ENCODE measurements around the gene SEMA5A. TPM values are rescaled to one million over a fixed set of nuclear protein-coding genes. Genes with fewer than 3 reads are reported as not detected.

Gene SEMA5A
- total RNA-seq, 4 donors from 2014 or later, result 2.4 to 129 (median 10.0) TPM

- Histone ChIP-seq H3K36me3 (no peaks in the 10 kb centered on the region), H3K9me3 (no peaks in the 10 kb centered on the region), H3K27ac (no peak overlapping the region), H3K27me3 (no peaks in the 10 kb centered on the region), H3K4me3 (no peak overlapping the region), H3K4me1 (no peaks in the 10 kb centered on the region)
- TF ChIP-seq POLR2A (IDR thresholded peaks at IDR 0.05), result no peak
- TF ChIP-seq, protein P1, sequence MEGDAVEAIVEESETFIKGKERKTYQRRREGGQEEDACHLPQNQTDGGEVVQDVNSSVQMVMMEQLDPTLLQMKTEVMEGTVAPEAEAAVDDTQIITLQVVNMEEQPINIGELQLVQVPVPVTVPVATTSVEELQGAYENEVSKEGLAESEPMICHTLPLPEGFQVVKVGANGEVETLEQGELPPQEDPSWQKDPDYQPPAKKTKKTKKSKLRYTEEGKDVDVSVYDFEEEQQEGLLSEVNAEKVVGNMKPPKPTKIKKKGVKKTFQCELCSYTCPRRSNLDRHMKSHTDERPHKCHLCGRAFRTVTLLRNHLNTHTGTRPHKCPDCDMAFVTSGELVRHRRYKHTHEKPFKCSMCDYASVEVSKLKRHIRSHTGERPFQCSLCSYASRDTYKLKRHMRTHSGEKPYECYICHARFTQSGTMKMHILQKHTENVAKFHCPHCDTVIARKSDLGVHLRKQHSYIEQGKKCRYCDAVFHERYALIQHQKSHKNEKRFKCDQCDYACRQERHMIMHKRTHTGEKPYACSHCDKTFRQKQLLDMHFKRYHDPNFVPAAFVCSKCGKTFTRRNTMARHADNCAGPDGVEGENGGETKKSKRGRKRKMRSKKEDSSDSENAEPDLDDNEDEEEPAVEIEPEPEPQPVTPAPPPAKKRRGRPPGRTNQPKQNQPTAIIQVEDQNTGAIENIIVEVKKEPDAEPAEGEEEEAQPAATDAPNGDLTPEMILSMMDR (IDR thresholded peaks at IDR 0.05), result no peak
- no peak for DNase-seq
- intact Hi-C loops (cut with DNase I; ENCODE audit: low total_unique reads), result no loop called here
Measured at GRCh38 chr5:9020996-9021395, 524.9 kb downstream of the SEMA5A start.

- no peaks in the 10 kb centered on the region for H3K9me3 ChIP-seq
- no peaks in the 10 kb centered on the region for H3K4me1 ChIP-seq
- no peak for DNase-seq
- H3K36me3 ChIP-seq, result no peaks in the 10 kb centered on the region
- H3K27me3 ChIP-seq, result no peaks in the 10 kb centered on the region
- no peak overlapping the region for H3K4me3 ChIP-seq
- no peak overlapping the region for H3K27ac ChIP-seq
- intact Hi-C loops (cut with DNase I; ENCODE audit: low total_unique reads), result no loop called here
- TF ChIP-seq POLR2A (IDR thresholded peaks at IDR 0.05), result no peak
- TF ChIP-seq, protein P1 (IDR thresholded peaks at IDR 0.05), result no peak
Measured at GRCh38 chr5:9015937-9016270, 530.0 kb downstream of the SEMA5A start.

GRCh38 chr5:9015260-9015936, 530.5 kb downstream of the SEMA5A start:
- no peaks in the 10 kb centered on the region for H3K9me3 ChIP-seq
- no peak overlapping the region for H3K27ac ChIP-seq
- no peaks in the 10 kb centered on the region for H3K27me3 ChIP-seq
- no peak overlapping the region for H3K4me3 ChIP-seq
- no peak for DNase-seq
- H3K36me3 ChIP-seq, result no peaks in the 10 kb centered on the region
- intact Hi-C loops (cut with DNase I; ENCODE audit: low total_unique reads), result no loop called here
- TF ChIP-seq, protein P1 (IDR thresholded peaks at IDR 0.05), result no peak
- TF ChIP-seq POLR2A (IDR thresholded peaks at IDR 0.05), result no peak
- H3K4me1 ChIP-seq, result no peaks in the 10 kb centered on the region

GRCh38 chr5:9013147-9013546, 532.7 kb downstream of the SEMA5A start:
- TF ChIP-seq, protein P1 (IDR thresholded peaks at IDR 0.05), result no peak
- no peak for TF ChIP-seq POLR2A (IDR thresholded peaks at IDR 0.05)
- H3K4me1 ChIP-seq, result no peaks in the 10 kb centered on the region
- H3K27ac ChIP-seq, result no peak overlapping the region
- no peaks in the 10 kb centered on the region for H3K36me3 ChIP-seq
- intact Hi-C loops (cut with DNase I; ENCODE audit: low total_unique reads), result no loop called here
- no peaks in the 10 kb centered on the region for H3K27me3 ChIP-seq
- H3K4me3 ChIP-seq, result no peak overlapping the region
- no peaks in the 10 kb centered on the region for H3K9me3 ChIP-seq
- no peak for DNase-seq

- Histone ChIP-seq H3K4me3 (no peak overlapping the region), H3K36me3 (no peaks in the 10 kb centered on the region), H3K27me3 (no peaks in the 10 kb centered on the region), H3K9me3 (no peaks in the 10 kb centered on the region), H3K27ac (no peak overlapping the region), H3K4me1 (no peaks in the 10 kb centered on the region)
- TF ChIP-seq POLR2A (IDR thresholded peaks at IDR 0.05), result no peak
- TF ChIP-seq, protein P1 (IDR thresholded peaks at IDR 0.05), result no peak
- no peak for DNase-seq
- intact Hi-C loops (cut with DNase I; ENCODE audit: low total_unique reads), result no loop called here
Measured at GRCh38 chr5:9009931-9010651, 535.8 kb downstream of the SEMA5A start.

Measured in uterus (tissue), 4 donors.